ENCODE data around the gene WDR77. TPM values are rescaled to one million over a fixed set of nuclear protein-coding genes. Genes with fewer than 3 reads are reported as not detected.

WDR77 gene
- total and polyA plus RNA-seq, 4 donors: 21.3 to 37.1 (median 29.1) TPM

- H3K27ac ChIP-seq (ENCODE audit: low read depth in 1 of 2, low read length in 1 of 2): no peak overlapping the region
- no peak overlapping the region for H3K9ac ChIP-seq (ENCODE audit: insufficient read depth in 1 of 2, low read length in 2 of 2)
- H3K27me3 ChIP-seq (ENCODE audit: control insufficient read depth in 3 of 3, insufficient read depth in 3 of 3, low read length in 2 of 3): no peaks in the 10 kb centered on the region
- no peak for TF ChIP-seq CTCF (IDR thresholded peaks at IDR 0.05; ENCODE audit: control extremely low read depth, extremely low read depth)
- no peak for ATAC-seq (ENCODE audit: insufficient read depth, low FRiP score)
- no peak overlapping the region for H3K4me3 ChIP-seq
- peaks cover 0 to 5% (median 0%) of the 10 kb centered on the region in 5 donors for H3K4me1 ChIP-seq (ENCODE audit: control insufficient read depth in 5 of 5, insufficient read depth in 5 of 5, low read length in 5 of 5)
- H3K9me3 ChIP-seq (ENCODE audit: control insufficient read depth in 4 of 4, insufficient read depth in 3 of 4, low read length in 3 of 4): no peaks in the 10 kb centered on the region
- DNase-seq: no peak
- H3K36me3 ChIP-seq (ENCODE audit: control insufficient read depth in 4 of 4, insufficient read depth in 4 of 4, low read length in 4 of 4): peaks cover 4 to 33% (median 18%) of the 10 kb centered on the region in 4 donors
Observed at GRCh38 chr1:111469539-111469938, 20.5 kb upstream of the WDR77 start.

GRCh38 chr1:111468717-111469100 is 19.7 kb upstream of the WDR77 start:
- TF ChIP-seq CTCF (IDR thresholded peaks at IDR 0.05; ENCODE audit: control extremely low read depth, extremely low read depth): no peak
- Histone ChIP-seq H3K4me3 (no peak overlapping the region), H3K4me1 (ENCODE audit: control insufficient read depth in 5 of 5, insufficient read depth in 5 of 5, low read length in 5 of 5) (peaks cover 0 to 3% (median 0%) of the 10 kb centered on the region in 5 donors), H3K27me3 (ENCODE audit: control insufficient read depth in 3 of 3, insufficient read depth in 3 of 3, low read length in 2 of 3) (no peaks in the 10 kb centered on the region), H3K9ac (ENCODE audit: insufficient read depth in 1 of 2, low read length in 2 of 2) (no peak overlapping the region), H3K27ac (ENCODE audit: low read depth in 1 of 2, low read length in 1 of 2) (no peak overlapping the region), H3K9me3 (ENCODE audit: control insufficient read depth in 4 of 4, insufficient read depth in 3 of 4, low read length in 3 of 4) (no peaks in the 10 kb centered on the region), H3K36me3 (ENCODE audit: control insufficient read depth in 4 of 4, insufficient read depth in 4 of 4, low read length in 4 of 4) (peaks cover 3 to 33% (median 18%) of the 10 kb centered on the region in 4 donors)
- ATAC-seq (ENCODE audit: insufficient read depth, low FRiP score) (no peak), DNase-seq (no peak)

- H3K27ac ChIP-seq (ENCODE audit: low read depth in 1 of 2, low read length in 1 of 2): peak overlapping the region in 1 of 2 donors; percentile 60
- DNase-seq (no peak), ATAC-seq (ENCODE audit: insufficient read depth, low FRiP score) (no peak)
- no peak overlapping the region for H3K4me3 ChIP-seq
- no peaks in the 10 kb centered on the region for H3K9me3 ChIP-seq (ENCODE audit: control insufficient read depth in 4 of 4, insufficient read depth in 3 of 4, low read length in 3 of 4)
- H3K27me3 ChIP-seq (ENCODE audit: control insufficient read depth in 3 of 3, insufficient read depth in 3 of 3, low read length in 2 of 3): no peaks in the 10 kb centered on the region
- H3K9ac ChIP-seq (ENCODE audit: insufficient read depth in 1 of 2, low read length in 2 of 2): peak overlapping the region in 1 of 2 donors; percentile 16
- WGBS, 2 donors: 94 to 98% methylated on average over 2 of the region's 2 CpGs
- TF ChIP-seq CTCF (IDR thresholded peaks at IDR 0.05; ENCODE audit: control extremely low read depth, extremely low read depth): no peak
- peaks cover 3 to 34% (median 18%) of the 10 kb centered on the region in 4 donors for H3K36me3 ChIP-seq (ENCODE audit: control insufficient read depth in 4 of 4, insufficient read depth in 4 of 4, low read length in 4 of 4)
- H3K4me1 ChIP-seq (ENCODE audit: control insufficient read depth in 5 of 5, insufficient read depth in 5 of 5, low read length in 5 of 5): peaks cover 0 to 5% (median 0%) of the 10 kb centered on the region in 5 donors
Observed at GRCh38 chr1:111467865-111468716, 19.0 kb upstream of the WDR77 start.
